Measurements from ENCODE around the gene CCDC106. TPM values are rescaled to one million over a fixed set of nuclear protein-coding genes. Genes with fewer than 3 reads are reported as not detected.

CCDC106 gene
- total RNA-seq, 1 donor from 2014 or later: 11.6 TPM

GRCh38 chr19:55660404-55660803 lies 12.4 kb downstream of the CCDC106 start:
- no peak for ATAC-seq

GRCh38 chr19:55660991-55661390 lies 13.0 kb downstream of the CCDC106 start:
- DNase-seq (no peak), ATAC-seq (no peak)
- Histone ChIP-seq H3K9me3 (no peaks in the 10 kb centered on the region), H3K27ac (no peak overlapping the region), H3K27me3 (ENCODE audit: low read depth) (no peaks in the 10 kb centered on the region), H3K4me3 (no peak overlapping the region), H3K4me1 (peaks cover 39% of the 10 kb centered on the region), H3K36me3 (peaks cover 74% of the 10 kb centered on the region)
- intact Hi-C loops (cut with DNase I): no loop called here
- no peak for TF ChIP-seq CTCF (IDR thresholded peaks at IDR 0.05)

More at GRCh38 chr19:55660404-55660803, 12.4 kb downstream of the CCDC106 start:
- intact Hi-C loops (cut with DNase I): no loop called here
- Histone ChIP-seq H3K27me3 (ENCODE audit: low read depth) (no peaks in the 10 kb centered on the region), H3K4me1 (peaks cover 42% of the 10 kb centered on the region), H3K36me3 (peaks cover 68% of the 10 kb centered on the region), H3K27ac (no peak overlapping the region), H3K4me3 (no peak overlapping the region), H3K9me3 (no peaks in the 10 kb centered on the region)
- no peak for DNase-seq
- TF ChIP-seq CTCF (IDR thresholded peaks at IDR 0.05): no peak

GRCh38 chr19:55661826-55662225 lies 13.8 kb downstream of the CCDC106 start:
- H3K27ac ChIP-seq: no peak overlapping the region
- H3K36me3 ChIP-seq: peaks cover 82% of the 10 kb centered on the region
- H3K4me3 ChIP-seq: no peak overlapping the region
- no peak for TF ChIP-seq CTCF (IDR thresholded peaks at IDR 0.05)
- H3K9me3 ChIP-seq: no peaks in the 10 kb centered on the region
- no peak for ATAC-seq
- DNase-seq: no peak
- intact Hi-C loops (cut with DNase I): no loop called here
- no peaks in the 10 kb centered on the region for H3K27me3 ChIP-seq (ENCODE audit: low read depth)
- H3K4me1 ChIP-seq: peaks cover 30% of the 10 kb centered on the region

GRCh38 chr19:55663846-55664536 lies 16.0 kb downstream of the CCDC106 start:
- Histone ChIP-seq H3K4me3 (no peak overlapping the region), H3K27ac (no peak overlapping the region), H3K27me3 (ENCODE audit: low read depth) (no peaks in the 10 kb centered on the region), H3K4me1 (peaks cover 9% of the 10 kb centered on the region), H3K9me3 (no peaks in the 10 kb centered on the region), H3K36me3 (peaks cover 96% of the 10 kb centered on the region)
- intact Hi-C loops (cut with DNase I): no loop called here
- ATAC-seq (no peak), DNase-seq (no peak)
- no peak for TF ChIP-seq CTCF (IDR thresholded peaks at IDR 0.05)

- TF ChIP-seq CTCF (IDR thresholded peaks at IDR 0.05): no peak
- Histone ChIP-seq H3K27me3 (ENCODE audit: low read depth) (no peaks in the 10 kb centered on the region), H3K27ac (no peak overlapping the region), H3K9me3 (no peaks in the 10 kb centered on the region), H3K4me1 (no peaks in the 10 kb centered on the region), H3K4me3 (no peak overlapping the region), H3K36me3 (peaks cover 96% of the 10 kb centered on the region)
- intact Hi-C loops (cut with DNase I): no loop called here
- ATAC-seq: no peak
- DNase-seq: no peak
These were observed 18.5 kb downstream of the CCDC106 start for GRCh38 chr19:55666343-55667005.
